H9 (cell line): Measurements from ENCODE around the gene TRANK1. TPM values are rescaled to one million over a fixed set of nuclear protein-coding genes. Genes with fewer than 3 reads are reported as not detected.

Experiments
- DNase-seq: peaks from one replicate; pipeline ENCODE4 v3.0.0-alpha.2; 2017
- H2AFZ ChIP-seq: one replicate; pipeline ENCODE4 v1.6.1; 2013; ENCODE audit warnings: mild to moderate bottlenecking, low read length, control low read depth, moderate library complexity
- H2AK5ac ChIP-seq: 2 replicates; pipeline ENCODE4 v1.6.1; 2013; ENCODE audit warnings: low read length, control low read depth, mixed read lengths; ENCODE audit not compliant: insufficient read length
- H2BK120ac ChIP-seq: one replicate; pipeline ENCODE4 v1.6.1; 2013; ENCODE audit warnings: low read depth, mild to moderate bottlenecking, low read length, control low read depth, inconsistent platforms; ENCODE audit not compliant: poor library complexity, severe bottlenecking
- H2BK12ac ChIP-seq: 2 replicates; pipeline ENCODE4 v1.6.1; 2013; ENCODE audit warnings: low read length, control low read depth, mixed read lengths, low read depth; ENCODE audit not compliant: insufficient read length
- H2BK15ac ChIP-seq: 2 replicates; pipeline ENCODE4 v1.6.1; 2013; ENCODE audit warnings: low read depth, low read length, control low read depth
- H2BK20ac ChIP-seq: one replicate; pipeline ENCODE4 v1.6.1; 2013; ENCODE audit warnings: low read depth, mild to moderate bottlenecking, low read length, control low read depth, inconsistent platforms; ENCODE audit not compliant: poor library complexity, severe bottlenecking
- H2BK5ac ChIP-seq: 2 replicates; pipeline ENCODE4 v1.6.1; 2013; ENCODE audit warnings: low read length, control low read depth, mixed read lengths; ENCODE audit not compliant: insufficient read length
- H3K14ac ChIP-seq: 2 replicates; pipeline ENCODE4 v1.6.1; 2013; ENCODE audit warnings: low read length, control low read depth; ENCODE audit not compliant: insufficient read depth
- H3K18ac ChIP-seq: 2 replicates; pipeline ENCODE4 v1.6.1; 2013; ENCODE audit warnings: low read depth, mild to moderate bottlenecking, mixed read lengths, low read length, control low read depth; ENCODE audit not compliant: insufficient read length
- H3K23ac ChIP-seq: 2 replicates; pipeline ENCODE4 v1.6.1; 2013; ENCODE audit warnings: low read length, control low read depth, mixed read lengths, low read depth; ENCODE audit not compliant: insufficient read length
- H3K23me2 ChIP-seq: 2 replicates; pipeline ENCODE4 v1.6.1; 2013; ENCODE audit warnings: low read depth, mild to moderate bottlenecking, mixed read lengths, low read length, control low read depth; ENCODE audit not compliant: insufficient read length, poor library complexity, severe bottlenecking
- H3K27ac ChIP-seq: 2 replicates; pipeline ENCODE4 v1.5.1; 2013; ENCODE audit warnings: low read length, control low read depth, mixed read lengths, low read depth; ENCODE audit not compliant: insufficient read length
- H3K27me3 ChIP-seq: 2 replicates; pipeline ENCODE4 v1.6.1; 2013; ENCODE audit warnings: low read length, control low read depth, inconsistent platforms; ENCODE audit not compliant: insufficient read depth
- H3K4ac ChIP-seq: 2 replicates; pipeline ENCODE4 v1.6.1; 2013; ENCODE audit warnings: low read depth, mild to moderate bottlenecking, control low read depth, inconsistent platforms, low read length, moderate library complexity
- H3K4me1 ChIP-seq: 2 replicates; pipeline ENCODE4 v1.6.1; 2013; ENCODE audit warnings: low read length, control low read depth, inconsistent platforms; ENCODE audit not compliant: insufficient read depth
- H3K4me2 ChIP-seq: 2 replicates; pipeline ENCODE4 v1.6.1; 2013; ENCODE audit warnings: low read length, control low read depth, mixed read lengths; ENCODE audit not compliant: insufficient read length, insufficient read depth
- H3K56ac ChIP-seq: 2 replicates; pipeline ENCODE4 v1.6.1; 2013; ENCODE audit warnings: low read depth, mild to moderate bottlenecking, mixed read lengths, low read length, control low read depth; ENCODE audit not compliant: insufficient read length
- H3K79me1 ChIP-seq: 2 replicates; pipeline ENCODE4 v1.6.1; 2013; ENCODE audit warnings: low read depth, mild to moderate bottlenecking, moderate library complexity, low read length, control low read depth, inconsistent platforms; ENCODE audit not compliant: insufficient read depth, poor library complexity, severe bottlenecking
- H3K79me2 ChIP-seq: 2 replicates; pipeline ENCODE4 v1.6.1; 2013; ENCODE audit warnings: low read length, control low read depth, inconsistent platforms; ENCODE audit not compliant: insufficient read depth
- H3K9ac ChIP-seq: 2 replicates; pipeline ENCODE4 v1.6.1; 2013; ENCODE audit warnings: low read length, control low read depth, mixed read lengths; ENCODE audit not compliant: insufficient read length; ENCODE audit errors: extremely low read depth
- H3K9me3 ChIP-seq: one replicate; pipeline ENCODE4 v1.6.1; 2013; ENCODE audit warnings: low read depth, low read length, inconsistent platforms; ENCODE audit not compliant: control insufficient read depth
- H3T11ph ChIP-seq: one replicate; pipeline ENCODE4 v1.6.1; 2013; ENCODE audit warnings: mild to moderate bottlenecking, low read length, control low read depth, inconsistent platforms
- H4K20me1 ChIP-seq: one replicate; pipeline ENCODE4 v1.6.1; 2013; ENCODE audit not compliant: control insufficient read depth, insufficient read length, insufficient read depth
- H4K5ac ChIP-seq: 2 replicates; pipeline ENCODE4 v1.6.1; 2013; ENCODE audit warnings: low read depth, mild to moderate bottlenecking, mixed read lengths, low read length, control low read depth; ENCODE audit not compliant: insufficient read length
- H4K8ac ChIP-seq: replicated peaks from 2 replicates; pipeline ENCODE4 v1.6.1; 2013; ENCODE audit warnings: low read length, control low read depth, mixed read lengths, low read depth; ENCODE audit not compliant: insufficient read length
- H4K91ac ChIP-seq: 2 replicates; pipeline ENCODE4 v1.6.1; 2013; ENCODE audit warnings: low read depth, mild to moderate bottlenecking, moderate library complexity, mixed read lengths, low read length, control low read depth; ENCODE audit not compliant: insufficient read length
- H3K27ac Mint-ChIP-seq, 3 experiments: 2 replicates in 2 of 3; 3 replicates in 1 of 3; pipeline ENCODE4 v1.8.0; 2020 to 2021; ENCODE audit warnings: mixed read lengths in 3 of 3, mild to moderate bottlenecking in 1 of 3, moderate library complexity in 1 of 3
- H3K27me3 Mint-ChIP-seq: 2 replicates; pipeline ENCODE4 v1.8.0; 2021; ENCODE audit warnings: low read depth, mild to moderate bottlenecking, moderate library complexity, mixed read lengths
- H3K36me3 Mint-ChIP-seq, 3 experiments: 2 replicates in 2 of 3; 3 replicates in 1 of 3; pipeline ENCODE4 v1.8.0; 2020 to 2021; ENCODE audit warnings: low read depth in 3 of 3, mixed read lengths in 3 of 3; ENCODE audit not compliant: insufficient read depth in 1 of 3
- H3K4me1 Mint-ChIP-seq, 2 experiments: 2 replicates each; pipeline ENCODE4 v1.8.0; 2020; ENCODE audit warnings: mixed read lengths in 2 of 2
- H3K4me3 Mint-ChIP-seq, 2 experiments: 2 replicates in 1 of 2; 3 replicates in 1 of 2; pipeline ENCODE4 v1.8.0; 2020 to 2021; ENCODE audit warnings: mild to moderate bottlenecking in 2 of 2, mixed read lengths in 2 of 2, moderate library complexity in 1 of 2
- H3K9me3 Mint-ChIP-seq, 2 experiments: 2 replicates in 1 of 2; 3 replicates in 1 of 2; pipeline ENCODE4 v1.8.0; 2020; ENCODE audit warnings: mild to moderate bottlenecking in 2 of 2, mixed read lengths in 2 of 2, moderate library complexity in 1 of 2
- CTCF ChIP-seq: fragments of 200-600 bp; sonication (generic); conservative IDR thresholded peaks from 3 replicates; pipeline ENCODE4 v1.8.0; 2021; ENCODE audit warnings: antibody characterized with exemption, mild to moderate bottlenecking
- WGBS: extraction: QIAGEN DNeasy Blood & Tissue Kit; methylation state at CpG from one replicate; pipeline ENCODE4 v1.1.7; 2013; ENCODE audit warnings: missing lambda C conversion rate, low lambda C conversion rate, mixed read lengths; ENCODE audit not compliant: insufficient read length; ENCODE audit errors: extremely low coverage; 5-methylcytosine and 5-hydroxymethylcytosine counted together
- total RNA-seq: library from RNA; stranded (reverse); gene quantifications from 2 replicates; pipeline ENCODE4 v1.2.1, GENCODE V29; 2021

Gene TRANK1
- total RNA-seq, 1 experiment from 2014 or later, result 5.9 TPM

- H3K27me3 ChIP-seq, result peaks cover 4% of the 10 kb centered on the region; the same call in 1 of the 2 replicates
- H4K91ac ChIP-seq, result no peak overlapping the region
- no peak overlapping the region for H3K4me2 ChIP-seq
- H3T11ph ChIP-seq, result no peak overlapping the region
- H3K23ac ChIP-seq, result no peak overlapping the region
- TF ChIP-seq CTCF, result no peak
- no CpG with 5 or more reads among the region's 2 CpGs for WGBS
- H3K79me2 ChIP-seq, result no peaks in the 10 kb centered on the region
- no peak overlapping the region for H3K14ac ChIP-seq
- H3K9me3 ChIP-seq, result no peaks in the 10 kb centered on the region
- Mint-ChIP-seq H3K36me3 (no peaks in the 10 kb centered on the region), H3K27me3 (peaks cover 35% of the 10 kb centered on the region), H3K4me1 (peaks cover 27 to 40% of the 10 kb centered on the region in 2 experiments), H3K4me3 (no peak overlapping the region), H3K27ac (no peak overlapping the region; a peak in 1 of 7 replicates), H3K9me3 (no peaks in the 10 kb centered on the region; a peak in 1 of 5 replicates)
- DNase-seq, result no peak
- H2AFZ ChIP-seq, result no peak overlapping the region
- H2AK5ac ChIP-seq, result no peak overlapping the region
- peaks cover 13% of the 10 kb centered on the region for H3K23me2 ChIP-seq
- no peak overlapping the region for H4K8ac ChIP-seq
- no peaks in the 10 kb centered on the region for H3K79me1 ChIP-seq
- H3K4me1 ChIP-seq, result peaks cover 2% of the 10 kb centered on the region; the same call in 1 of the 2 replicates
- no peak overlapping the region for H3K9ac ChIP-seq
- no peak overlapping the region for H3K27ac ChIP-seq
- H2BK5ac ChIP-seq, result no peak overlapping the region
- H2BK120ac ChIP-seq, result no peak overlapping the region
- no peak overlapping the region for H4K5ac ChIP-seq
- no peak overlapping the region for H2BK20ac ChIP-seq
- no peak overlapping the region for H2BK12ac ChIP-seq
- no peak overlapping the region for H3K56ac ChIP-seq
- no peaks in the 10 kb centered on the region for H4K20me1 ChIP-seq
- H3K18ac ChIP-seq, result no peak overlapping the region
- no peak overlapping the region for H3K4ac ChIP-seq
- H2BK15ac ChIP-seq, result no peak overlapping the region
Measured at GRCh38 chr3:36941162-36941561, 3.7 kb downstream of the TRANK1 start.
